RWPE1 (cell line): ENCODE results near the gene ARMH4.

ENCODE experiments used
- CTCF ChIA-PET: fragments of 350-600 bp; sonication (Branson Sonifier 250); formaldehyde crosslinking; extraction: SDS; loops from one replicate; lab custom pipeline; 2021; lab: Yijun Ruan, JAX
- POLR2A ChIA-PET: fragments of 400-600 bp; formaldehyde crosslinking; extraction: SDS; loops from one replicate; lab custom pipeline; 2020; ENCODE audit warnings: antibody characterized with exemption; ENCODE audit not compliant: low non-redundant PET; lab: Yijun Ruan, JAX
- DNase-seq: peaks from one replicate; pipeline ENCODE4 v3.0.0; 2012; ENCODE audit warnings: low spot score
- H3K27ac ChIP-seq: fragments of 450-650 bp; 2 replicates; pipeline ENCODE4 v1.5.1; 2017
- CTCF ChIP-seq: fragments of 450-650 bp; conservative IDR thresholded peaks from 2 replicates; pipeline ENCODE4 v1.5.1; 2017; ENCODE audit warnings: low read depth, mild to moderate bottlenecking

ARMH4 gene

DNA sequence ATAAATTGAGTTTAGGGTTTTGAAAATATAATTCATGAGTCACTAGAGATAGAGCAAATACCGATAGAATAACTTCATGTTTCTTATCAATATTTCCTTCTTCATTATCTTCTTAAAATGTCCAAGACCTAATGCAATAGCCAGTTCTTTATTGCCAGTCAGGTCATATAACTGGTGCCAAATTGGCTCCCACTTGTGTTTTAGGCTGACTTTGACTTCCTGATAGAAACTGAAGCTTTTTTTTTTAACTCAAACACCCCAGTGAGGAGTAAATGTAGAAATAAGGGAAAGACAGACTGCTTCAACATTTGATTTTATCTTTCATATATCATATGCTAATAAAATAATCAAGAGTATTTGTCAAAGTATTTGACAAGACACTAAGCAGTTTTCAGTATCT is 80.7 kb downstream of the ARMH4 start:
- H3K27ac ChIP-seq, result no peak overlapping the region
- no peak for DNase-seq
- TF ChIP-seq CTCF, result no peak
- CTCF ChIA-PET, result interaction anchor here (0.6 to 1.6 kb wide), 2 partner anchors 288 to 379 kb away, joined by 3 to 7 read pairs; no protein-coding TSS in a partner anchor
- POLR2A ChIA-PET, result no interaction called here

DNA sequence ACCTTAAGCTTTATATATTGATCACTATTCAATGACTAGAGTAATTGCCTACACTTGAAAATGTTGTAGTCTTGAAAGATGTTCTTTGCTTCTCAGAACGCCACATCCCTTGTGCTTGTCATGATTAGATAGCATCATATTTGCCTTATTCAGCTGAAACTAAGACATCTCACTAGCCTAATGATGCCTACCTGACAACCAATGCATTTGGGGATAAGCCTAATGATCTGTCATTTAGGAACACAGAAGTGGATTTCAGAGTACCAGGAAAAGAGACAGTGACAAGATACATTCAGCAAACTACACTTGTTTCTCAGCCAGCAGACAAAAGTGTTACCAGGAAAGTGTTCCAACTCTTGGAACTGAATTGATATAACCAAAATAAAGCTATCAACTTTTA is 83.7 kb downstream of the ARMH4 start:
- ChIA-PET CTCF (interaction anchor here (0.5 kb wide), 1 partner anchor 1538 kb away, joined by 3 read pairs; no protein-coding TSS in a partner anchor), POLR2A (no interaction called here)
- no peak overlapping the region for H3K27ac ChIP-seq
- no peak for DNase-seq
- TF ChIP-seq CTCF, result no peak

DNA sequence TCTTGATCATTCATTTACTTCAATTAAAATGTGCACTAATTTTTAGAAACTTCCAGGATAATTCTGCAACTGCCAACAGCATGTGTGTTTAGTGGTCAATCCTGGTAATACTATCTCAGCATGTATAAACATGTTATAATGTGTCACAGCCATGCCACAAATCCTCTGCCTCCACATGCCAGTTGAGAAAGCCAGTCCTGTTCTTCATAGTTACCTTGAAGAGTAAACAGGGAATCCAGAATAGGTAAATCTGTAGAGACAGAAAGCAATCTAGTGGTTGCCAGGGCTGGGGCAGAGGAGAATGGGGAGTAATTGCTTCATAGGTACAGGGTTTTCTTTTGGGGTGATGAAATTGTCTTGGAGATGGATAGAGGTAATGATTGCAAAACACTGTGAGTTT is 85.9 kb downstream of the ARMH4 start:
- H3K27ac ChIP-seq, result no peak overlapping the region
- TF ChIP-seq CTCF, result no peak
- CTCF ChIA-PET, result interaction anchor here (0.7 to 1.4 kb wide), 2 partner anchors 374 to 728 kb away, joined by 3 to 4 read pairs; no protein-coding TSS in a partner anchor
- peak; percentile 29 for DNase-seq
- POLR2A ChIA-PET, result no interaction called here

DNA sequence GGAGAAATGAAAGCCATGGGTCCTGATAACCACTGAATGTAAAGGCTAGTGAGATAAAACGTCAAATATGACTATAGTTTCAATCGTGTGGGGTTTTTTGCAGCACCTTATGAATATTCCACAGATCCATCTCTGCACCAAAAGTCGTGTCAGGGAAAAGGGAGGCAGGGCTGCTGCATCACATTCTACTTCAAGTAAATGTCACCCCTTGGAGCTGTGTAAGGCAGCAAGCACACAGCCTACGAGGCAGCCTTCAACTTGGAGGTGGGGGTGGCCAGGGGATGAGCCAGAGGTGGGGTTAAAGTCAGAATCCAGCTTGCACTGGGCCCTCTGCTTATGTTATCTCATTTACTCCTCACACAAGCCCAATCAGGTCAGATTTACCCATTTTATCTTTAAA is 90.4 kb downstream of the ARMH4 start:
- no peak for TF ChIP-seq CTCF
- no peak for DNase-seq
- no peak overlapping the region for H3K27ac ChIP-seq
- ChIA-PET CTCF (interaction anchor here (0.6 kb wide), 1 partner anchor 628 kb away, joined by 3 read pairs; no protein-coding TSS in a partner anchor), POLR2A (no interaction called here)

DNA sequence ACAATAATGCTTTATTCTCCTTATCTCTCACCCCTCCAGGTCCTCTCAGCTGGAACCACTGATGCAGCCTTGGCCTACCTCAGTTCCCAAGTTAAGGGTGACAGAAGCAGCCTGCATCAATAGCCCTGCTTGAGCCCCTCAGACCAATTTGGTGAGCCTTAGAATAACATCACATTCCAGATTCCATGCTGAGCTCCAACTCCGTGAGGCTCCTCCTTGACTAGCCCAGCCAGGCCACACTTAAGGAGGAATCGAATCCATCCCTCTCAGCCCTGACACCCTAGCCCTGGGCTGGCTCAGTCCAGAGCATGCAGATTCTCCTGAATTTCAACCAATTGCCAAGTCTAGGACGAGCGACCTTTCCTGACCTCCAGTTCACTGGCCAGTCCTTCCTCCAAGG is 91.1 kb downstream of the ARMH4 start:
- ChIA-PET POLR2A (no interaction called here), CTCF (no interaction called here)
- no peak overlapping the region for H3K27ac ChIP-seq
- TF ChIP-seq CTCF, result no peak
- no peak for DNase-seq

DNA sequence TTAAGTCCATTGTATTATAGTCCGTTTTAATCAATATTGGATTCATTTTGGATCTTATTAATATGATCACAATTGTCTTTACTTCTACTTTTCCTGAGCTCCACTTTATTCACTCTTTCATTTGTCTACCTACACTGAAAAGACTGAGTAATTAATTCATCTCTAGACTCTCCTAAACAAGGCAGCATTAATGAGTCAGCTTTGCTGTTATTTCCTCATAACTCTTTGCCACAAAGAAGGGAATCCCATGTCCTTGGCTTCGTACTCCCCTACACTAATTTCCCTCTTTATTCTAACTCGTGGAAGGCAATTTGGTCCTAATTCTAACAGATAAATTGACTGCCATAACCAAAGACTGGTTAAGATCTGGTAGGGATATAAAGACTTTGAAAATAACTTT is 91.9 kb downstream of the ARMH4 start:
- H3K27ac ChIP-seq, result no peak overlapping the region
- POLR2A ChIA-PET, result no interaction called here
- CTCF ChIA-PET, result interaction anchor here (0.7 kb wide), 1 partner anchor 221 kb away, joined by 3 read pairs; no protein-coding TSS in a partner anchor
- DNase-seq, result peak; percentile 11
- no peak for TF ChIP-seq CTCF

DNA sequence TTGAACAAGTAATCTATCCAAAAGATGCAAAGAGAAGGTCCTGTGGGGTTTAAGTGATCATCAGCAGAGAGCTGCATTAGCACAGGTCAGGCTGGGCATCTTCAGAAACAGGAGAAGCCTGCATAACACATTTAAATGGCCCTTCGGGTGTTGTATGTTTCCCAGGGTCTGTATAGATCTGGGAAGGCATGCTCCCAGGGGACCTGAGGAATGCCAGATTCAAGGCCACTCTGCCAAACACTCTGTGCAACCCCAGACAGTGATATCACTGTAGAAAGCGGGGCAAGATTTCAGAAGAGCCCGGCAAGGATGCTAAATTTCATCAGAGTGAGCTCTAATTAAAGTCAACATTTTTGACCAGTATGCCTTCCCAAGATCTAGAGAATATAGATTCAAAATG is 92.9 kb downstream of the ARMH4 start:
- POLR2A ChIA-PET, result no interaction called here
- H3K27ac ChIP-seq, result no peak overlapping the region
- DNase-seq, result no peak
- TF ChIP-seq CTCF, result no peak
- CTCF ChIA-PET, result no interaction called here
